HepG2 (cell line): ENCODE measurements around the gene SLC23A3. TPM values are rescaled to one million over a fixed set of nuclear protein-coding genes. Genes with fewer than 3 reads are reported as not detected.
A peak's percentile ranks its signal among the peaks of the same experiment; 100 is the strongest.
"Not testable (repeated sequence)": the region's sequence is repeated elsewhere in the genome, so short reads cannot be mapped to it uniquely, and the experiment has no call there.

Source experiments
- ATAC-seq: fragments of 200-7000 bp; cut with Tn5 transposase; 3 replicates; pipeline ENCODE4 v1.9.1; 2020; ENCODE audit warnings: mild to moderate bottlenecking, moderate library complexity
- BruUV-seq: library from RNA; stranded (reverse); fragments of 400-500 nt; replicated peaks from 2 replicates; lab custom pipeline; 2021; lab: Mats Ljungman, UMichigan
- CTCF ChIA-PET: fragments of 300-600 bp; formaldehyde crosslinking; extraction: SDS; loops from one replicate; lab custom pipeline; 2021; ENCODE audit warnings: low total read pairs, inconsistent platforms, low intra/inter-chr PET ratio; lab: Yijun Ruan, JAX
- POLR2A ChIA-PET: fragments of 350-600 bp; sonication (Branson Sonifier 250); formaldehyde crosslinking; loops from one replicate; lab custom pipeline; 2020; ENCODE audit warnings: antibody characterized with exemption, inconsistent platforms; lab: Yijun Ruan, JAX
- DNase-seq: peaks from one replicate; pipeline ENCODE4 v3.0.0-alpha.2; 2015; ENCODE audit warnings: low spot score
- FAIRE-seq: peaks from 3 replicates; lab custom pipeline; 2011; peaks lifted over from hg19 to GRCh38; lab: Jason Lieb, UNC
- H2AFZ ChIP-seq: one replicate; pipeline ENCODE4 v1.6.1; 2011; ENCODE audit warnings: low read length, inconsistent platforms
- H3K27ac ChIP-seq: fragments of 300-600 bp; 3 replicates; pipeline ENCODE4 v1.8.0; 2011; ENCODE audit warnings: mixed run types, mild to moderate bottlenecking, mixed read lengths, low read length, inconsistent platforms; ENCODE audit not compliant: insufficient read depth; ENCODE audit errors: extremely low read length
- H3K27me3 ChIP-seq, 2 experiments: fragments of 200-600 bp in 1 of 2; 2 replicates in 1 of 2; 3 replicates in 1 of 2; pipeline versions ENCODE4 v1.6.0 to v1.8.0; 2011; ENCODE audit warnings: low read length in 2 of 2, mild to moderate bottlenecking in 2 of 2, moderate library complexity in 2 of 2, inconsistent platforms in 1 of 2; ENCODE audit not compliant: insufficient read depth in 2 of 2, control insufficient read depth in 1 of 2
- H3K36me3 ChIP-seq, 2 experiments: fragments of 200-600 bp in 1 of 2; replicated peaks in 1 of 2; 2 replicates in 1 of 2; 3 replicates in 1 of 2; pipeline versions ENCODE4 v1.5.1 to v1.8.0; 2011; ENCODE audit warnings: low read length in 2 of 2, inconsistent platforms in 1 of 2; ENCODE audit not compliant: insufficient read depth in 2 of 2, control insufficient read depth in 1 of 2
- H3K4me1 ChIP-seq: 2 replicates; pipeline ENCODE4 v1.5.1; 2012; ENCODE audit warnings: low read length, inconsistent platforms; ENCODE audit not compliant: insufficient read depth
- H3K4me2 ChIP-seq: 2 replicates; pipeline ENCODE4 v1.6.0; 2011; ENCODE audit warnings: low read depth, low read length, inconsistent platforms
- H3K4me3 ChIP-seq, 3 experiments: fragments of 200-600 bp in 1 of 3; sonication (generic), shearing (Covaris generic) in 1 of 3; replicated peaks in 1 of 3; 2 replicates each; pipeline ENCODE4 v1.5.1; 2011 to 2016; ENCODE audit warnings: low read length in 3 of 3, inconsistent platforms in 2 of 3, low read depth in 2 of 3, mild to moderate bottlenecking in 2 of 3, control low read depth in 1 of 3, mixed read lengths in 1 of 3; ENCODE audit not compliant: insufficient read depth in 1 of 3
- H3K79me2 ChIP-seq: one replicate; pipeline ENCODE4 v1.6.1; 2011; ENCODE audit warnings: low read length, inconsistent platforms; ENCODE audit not compliant: insufficient read depth
- H3K9ac ChIP-seq: 2 replicates; pipeline ENCODE4 v1.6.0; 2011; ENCODE audit warnings: mild to moderate bottlenecking, low read depth, low read length, inconsistent platforms; ENCODE audit not compliant: insufficient read depth
- H3K9me3 ChIP-seq: 2 replicates; pipeline ENCODE4 v1.5.1; 2012; ENCODE audit warnings: mild to moderate bottlenecking, low read length
- H4K20me1 ChIP-seq: 2 replicates; pipeline ENCODE4 v1.6.0; 2011; ENCODE audit warnings: inconsistent platforms, mild to moderate bottlenecking, low read length, moderate library complexity; ENCODE audit not compliant: insufficient read depth
- MBD4 ChIP-seq: IDR thresholded peaks from 2 replicates; pipeline ENCODE4 v1.6.1; 2012; ENCODE audit warnings: low read length, inconsistent platforms, borderline replicate concordance
- NONO ChIP-seq, 2 experiments: fragments of 450-650 bp in 1 of 2; sonication (generic) in 1 of 2; formaldehyde crosslinking in 1 of 2; IDR thresholded peaks in 1 of 2; conservative IDR thresholded peaks in 1 of 2; 2 replicates each; pipeline versions ENCODE4 v1.6.1 to v1.8.0; 2017 to 2022; ENCODE audit warnings: mild to moderate bottlenecking in 1 of 2, missing genetic modification reagents in 1 of 2, moderate library complexity in 1 of 2
- TAF1 ChIP-seq: sonication (generic); formaldehyde crosslinking; IDR thresholded peaks from 2 replicates; pipeline ENCODE4 v1.4.0; 2020; ENCODE audit warnings: missing genetic modification reagents
- ZGPAT ChIP-seq: IDR thresholded peaks from 2 replicates; pipeline ENCODE4 v1.6.1; 2016; ENCODE audit warnings: mild to moderate bottlenecking
- ZNF776 ChIP-seq: sonication (generic); formaldehyde crosslinking; IDR thresholded peaks from 2 replicates; pipeline ENCODE4 v1.4.0; 2020; ENCODE audit warnings: mild to moderate bottlenecking, missing genetic modification reagents
- WGBS: methylation state at CpG from one replicate; pipeline ENCODE4 v1.1.6; 2017; ENCODE audit warnings: low lambda C conversion rate; 5-methylcytosine and 5-hydroxymethylcytosine counted together
- in situ Hi-C: cut with HindIII; loops from 2 replicates; pipeline ENCODE4 v1.10.0; 2017; ENCODE audit warnings: low pct_unique_long_range_greater_than_20kb; ENCODE audit not compliant: extremely low pct_ligation_motif_present
- intact Hi-C: fragments of 100-400 bp; cut with micrococcal nuclease; formaldehyde crosslinking; loops from one replicate; pipeline ENCODE4 v1.10.0; 2022; ENCODE audit not compliant: unreplicated experiment
- polyA plus RNA-seq, 8 experiments: library from polyadenylated mRNA; depleted of rRNA in 3 of 8; stranded (reverse) in 7 of 8; unstranded in 1 of 8; fragments of >200 nt; fragmentation: Illumina TruSeq in 4 of 8; extraction: Trizol in 4 of 8; gene quantifications; 2 replicates each; pipeline versions ENCODE4 v1.2.1 to v1.2.3, GENCODE V29; 2011 to 2016; ENCODE audit warnings: low read depth in 4 of 8, missing spikeins in 1 of 8, mixed read lengths in 1 of 8; ENCODE audit not compliant: insufficient read depth in 1 of 8
- total RNA-seq, 5 experiments: library from RNA; depleted of rRNA; stranded (reverse); fragments of >200 nt; fragmentation: Illumina TruSeq; extraction: Trizol; gene quantifications; 2 replicates each; pipeline ENCODE4 v1.2.3, GENCODE V29; 2016; ENCODE audit warnings: low read depth in 1 of 5
- TF ChIP-seq, protein P1 (sequence below): sonication (generic); formaldehyde crosslinking; IDR thresholded peaks from 2 replicates; pipeline ENCODE4 v1.8.1; 2023; ENCODE audit warnings: mild to moderate bottlenecking, missing genetic modification reagents
- TF ChIP-seq, protein P2 (sequence below): sonication (generic); formaldehyde crosslinking; IDR thresholded peaks from 2 replicates; pipeline ENCODE4 v1.5.0; 2020; ENCODE audit warnings: mild to moderate bottlenecking, missing genetic modification reagents, moderate library complexity

The SLC23A3 gene
- total and polyA plus RNA-seq, 2 of the 13 experiments (the other 11 are each of a cell fraction or from before 2014, with no cell fraction given) = 0.38 to 0.78 TPM

- no peak for FAIRE-seq
- peaks cover 6% of the 10 kb centered on the region for H3K79me2 ChIP-seq
- DNase-seq = no peak
- 88% methylated on average over 7 of the region's 7 CpGs for WGBS
- no peak overlapping the region for H3K27ac ChIP-seq
- CTCF ChIA-PET = no interaction called here
- H3K9me3 ChIP-seq = no peaks in the 10 kb centered on the region
- H3K9ac ChIP-seq = no peak overlapping the region
- no peaks in the 10 kb centered on the region for H4K20me1 ChIP-seq
- intact Hi-C loops = no loop called here
- no peak overlapping the region for H3K4me3 ChIP-seq
- TF ChIP-seq ZNF776 (CRISPR knock-in tag) (0 out of 2 replicates have a peak, but pooled peaks have one; percentile 50), MBD4 (no peak)
- no peak for ATAC-seq
- H3K27me3 ChIP-seq = no peaks in the 10 kb centered on the region; a peak in 1 of 5 replicates
- H2AFZ ChIP-seq = no peak overlapping the region
- in situ Hi-C loops = loop anchor here (5.0 kb wide), 1 partner anchor 32 kb away; the partner anchor contains the start of gene SLC23A3
- H3K4me1 ChIP-seq = peaks cover 53% of the 10 kb centered on the region
- BruUV-seq = no TSS peak
- H3K36me3 ChIP-seq = peaks cover 2 to 6% of the 10 kb centered on the region in 2 experiments
- H3K4me2 ChIP-seq = no peak overlapping the region
- POLR2A ChIA-PET = interaction anchor here (1.3 to 1.4 kb wide), 2 partner anchors 28 to 183 kb away, joined by 3 to 6 read pairs; partner anchors contain the start of genes CNPPD1 and DNPEP
These were observed 34.8 kb upstream of the SLC23A3 start for GRCh38 chr2:219204425-219205164.

DNA sequence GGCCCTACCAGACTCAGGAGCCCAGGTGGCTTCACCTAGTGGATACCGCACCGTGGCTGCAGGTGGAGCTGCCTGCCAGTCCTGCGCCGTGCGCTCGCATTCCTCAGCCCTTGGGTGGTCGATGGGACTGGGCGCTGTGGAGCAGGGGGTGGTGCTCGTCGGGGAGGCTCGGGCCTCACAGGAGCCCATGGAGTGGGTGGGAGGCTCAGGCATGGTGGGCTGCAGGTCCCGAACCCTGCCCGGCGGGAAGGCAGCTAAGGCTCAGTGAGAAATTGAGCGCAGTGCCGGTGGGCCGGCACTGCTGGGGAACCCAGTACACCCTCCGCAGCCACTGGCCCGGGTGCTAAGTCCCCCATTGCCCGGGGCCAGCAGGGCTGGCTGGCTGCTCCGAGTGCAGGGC lies 31.5 kb upstream of the SLC23A3 start:
- intact Hi-C loops; H3K27me3 ChIP-seq; H3K79me2 ChIP-seq; H2AFZ ChIP-seq; in situ Hi-C loops; H3K36me3 ChIP-seq; H3K9ac ChIP-seq; H4K20me1 ChIP-seq; ATAC-seq; H3K4me2 ChIP-seq; BruUV-seq; FAIRE-seq; H3K9me3 ChIP-seq; H3K4me3 ChIP-seq; DNase-seq; CTCF ChIA-PET; TF ChIP-seq NONO (IDR thresholded peaks at IDR 0.05): not testable (repeated sequence)
- peak overlapping the region; percentile 63 for H3K27ac ChIP-seq
- POLR2A ChIA-PET = interaction anchor here (0.8 to 10.9 kb wide), 13 partner anchors 6 to 199 kb away, joined by 3 to 102 read pairs (median 9); partner anchors contain the start of genes ABCB6, CNPPD1, DNAJB2 and GLB1L
- H3K4me1 ChIP-seq = peaks cover 42% of the 10 kb centered on the region
- 87% methylated on average over 17 of the region's 21 CpGs for WGBS
- TF ChIP-seq ZGPAT (0 out of 2 replicates have a peak, but pooled peaks have one; percentile 13), TAF1 (CRISPR knock-in tag) (0 out of 2 replicates have a peak, but pooled peaks have one; percentile 0), NONO (CRISPR knock-in tag; conservative IDR thresholded peaks at IDR 0.05) (0 out of 2 replicates have a peak, but pooled peaks have one; percentile 2)
- TF ChIP-seq, protein P1, sequence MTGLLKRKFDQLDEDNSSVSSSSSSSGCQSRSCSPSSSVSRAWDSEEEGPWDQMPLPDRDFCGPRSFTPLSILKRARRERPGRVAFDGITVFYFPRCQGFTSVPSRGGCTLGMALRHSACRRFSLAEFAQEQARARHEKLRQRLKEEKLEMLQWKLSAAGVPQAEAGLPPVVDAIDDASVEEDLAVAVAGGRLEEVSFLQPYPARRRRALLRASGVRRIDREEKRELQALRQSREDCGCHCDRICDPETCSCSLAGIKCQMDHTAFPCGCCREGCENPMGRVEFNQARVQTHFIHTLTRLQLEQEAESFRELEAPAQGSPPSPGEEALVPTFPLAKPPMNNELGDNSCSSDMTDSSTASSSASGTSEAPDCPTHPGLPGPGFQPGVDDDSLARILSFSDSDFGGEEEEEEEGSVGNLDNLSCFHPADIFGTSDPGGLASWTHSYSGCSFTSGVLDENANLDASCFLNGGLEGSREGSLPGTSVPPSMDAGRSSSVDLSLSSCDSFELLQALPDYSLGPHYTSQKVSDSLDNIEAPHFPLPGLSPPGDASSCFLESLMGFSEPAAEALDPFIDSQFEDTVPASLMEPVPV (CRISPR knock-in tag) = 0 out of 2 replicates have a peak, but pooled peaks have one; percentile 26
- TF ChIP-seq, protein P2, sequence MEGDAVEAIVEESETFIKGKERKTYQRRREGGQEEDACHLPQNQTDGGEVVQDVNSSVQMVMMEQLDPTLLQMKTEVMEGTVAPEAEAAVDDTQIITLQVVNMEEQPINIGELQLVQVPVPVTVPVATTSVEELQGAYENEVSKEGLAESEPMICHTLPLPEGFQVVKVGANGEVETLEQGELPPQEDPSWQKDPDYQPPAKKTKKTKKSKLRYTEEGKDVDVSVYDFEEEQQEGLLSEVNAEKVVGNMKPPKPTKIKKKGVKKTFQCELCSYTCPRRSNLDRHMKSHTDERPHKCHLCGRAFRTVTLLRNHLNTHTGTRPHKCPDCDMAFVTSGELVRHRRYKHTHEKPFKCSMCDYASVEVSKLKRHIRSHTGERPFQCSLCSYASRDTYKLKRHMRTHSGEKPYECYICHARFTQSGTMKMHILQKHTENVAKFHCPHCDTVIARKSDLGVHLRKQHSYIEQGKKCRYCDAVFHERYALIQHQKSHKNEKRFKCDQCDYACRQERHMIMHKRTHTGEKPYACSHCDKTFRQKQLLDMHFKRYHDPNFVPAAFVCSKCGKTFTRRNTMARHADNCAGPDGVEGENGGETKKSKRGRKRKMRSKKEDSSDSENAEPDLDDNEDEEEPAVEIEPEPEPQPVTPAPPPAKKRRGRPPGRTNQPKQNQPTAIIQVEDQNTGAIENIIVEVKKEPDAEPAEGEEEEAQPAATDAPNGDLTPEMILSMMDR (CRISPR knock-in tag) = 0 out of 2 replicates have a peak, but pooled peaks have one; percentile 17
